ENCODE measurements around the gene OR2T27. TPM values are rescaled to one million over a fixed set of nuclear protein-coding genes. Genes with fewer than 3 reads are reported as not detected.

Gene OR2T27
- total RNA-seq, 4 donors from 2014 or later: not detected

DNA sequence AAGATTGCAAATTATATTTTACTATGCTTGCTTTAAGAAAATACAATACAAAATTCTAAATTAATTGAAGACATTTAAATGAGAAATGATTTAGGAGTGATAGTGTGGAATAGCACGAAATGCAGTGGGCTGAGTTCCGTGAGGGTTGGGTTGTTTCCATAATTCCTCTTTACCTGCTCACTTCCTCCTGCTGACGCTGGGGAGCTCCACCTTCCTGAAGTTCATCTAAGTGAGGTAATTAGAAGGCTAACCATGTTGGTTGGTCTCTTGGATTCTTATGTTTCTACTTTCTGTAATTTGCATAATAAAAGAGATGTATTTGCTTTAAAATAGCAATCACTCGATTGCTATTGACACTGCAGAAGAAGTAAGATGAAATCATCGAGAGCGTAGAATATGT, 42.6 kb upstream of the OR2T27 start:
- Histone ChIP-seq H3K4me3 (no peak overlapping the region), H3K4me1 (no peaks in the 10 kb centered on the region), H3K9me3 (no peaks in the 10 kb centered on the region), H3K27me3 (no peaks in the 10 kb centered on the region), H3K27ac (no peak overlapping the region), H3K36me3 (no peaks in the 10 kb centered on the region)
- 57 to 75% methylated on average over 6 of the region's 6 CpGs for WGBS, 2 donors
- no peak for DNase-seq
- no peak for TF ChIP-seq POLR2A (IDR thresholded peaks at IDR 0.05)
- no peak for TF ChIP-seq CTCF (IDR thresholded peaks at IDR 0.05)
- intact Hi-C loops (cut with DNase I): no loop called here

DNA sequence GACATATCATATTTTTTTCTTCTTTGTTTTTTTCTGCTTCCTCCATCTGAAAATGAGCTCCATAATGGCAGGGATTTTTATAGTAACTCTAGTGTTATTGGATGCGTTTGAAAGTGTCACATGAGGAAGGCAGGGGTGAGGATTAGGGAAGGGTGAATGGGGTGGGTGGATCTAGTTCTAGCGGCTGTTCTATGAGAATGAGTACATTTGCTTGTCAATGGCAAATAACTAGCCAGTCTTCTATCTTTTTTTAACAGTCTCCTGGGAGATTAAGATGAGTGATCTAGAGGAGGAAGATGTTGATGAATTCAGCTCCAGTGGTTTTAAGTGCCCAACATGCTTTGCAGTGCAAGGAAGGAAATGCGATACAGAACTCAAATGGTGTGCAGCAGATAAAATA, 41.4 kb upstream of the OR2T27 start:
- intact Hi-C loops (cut with DNase I): no loop called here
- H3K36me3 ChIP-seq: no peaks in the 10 kb centered on the region
- 79 to 86% methylated on average over 3 of the region's 3 CpGs for WGBS, 2 donors
- no peak overlapping the region for H3K27ac ChIP-seq
- no peaks in the 10 kb centered on the region for H3K27me3 ChIP-seq
- TF ChIP-seq CTCF (IDR thresholded peaks at IDR 0.05) (no peak), POLR2A (IDR thresholded peaks at IDR 0.05) (no peak)
- no peak overlapping the region for H3K4me3 ChIP-seq
- no peaks in the 10 kb centered on the region for H3K9me3 ChIP-seq
- no peaks in the 10 kb centered on the region for H3K4me1 ChIP-seq
- no peak for DNase-seq

- Histone ChIP-seq H3K4me1 (no peaks in the 10 kb centered on the region), H3K27ac (no peak overlapping the region), H3K9me3 (no peaks in the 10 kb centered on the region), H3K27me3 (no peaks in the 10 kb centered on the region), H3K4me3 (no peak overlapping the region), H3K36me3 (no peaks in the 10 kb centered on the region)
- no peak for DNase-seq
- intact Hi-C loops (cut with DNase I): no loop called here
- TF ChIP-seq POLR2A (IDR thresholded peaks at IDR 0.05): no peak
- TF ChIP-seq CTCF (IDR thresholded peaks at IDR 0.05): no peak
- 53 to 73% methylated on average over 3 of the region's 3 CpGs for WGBS, 2 donors
Measured at GRCh38 chr1:248696261-248696660, 40.9 kb upstream of the OR2T27 start.

DNA sequence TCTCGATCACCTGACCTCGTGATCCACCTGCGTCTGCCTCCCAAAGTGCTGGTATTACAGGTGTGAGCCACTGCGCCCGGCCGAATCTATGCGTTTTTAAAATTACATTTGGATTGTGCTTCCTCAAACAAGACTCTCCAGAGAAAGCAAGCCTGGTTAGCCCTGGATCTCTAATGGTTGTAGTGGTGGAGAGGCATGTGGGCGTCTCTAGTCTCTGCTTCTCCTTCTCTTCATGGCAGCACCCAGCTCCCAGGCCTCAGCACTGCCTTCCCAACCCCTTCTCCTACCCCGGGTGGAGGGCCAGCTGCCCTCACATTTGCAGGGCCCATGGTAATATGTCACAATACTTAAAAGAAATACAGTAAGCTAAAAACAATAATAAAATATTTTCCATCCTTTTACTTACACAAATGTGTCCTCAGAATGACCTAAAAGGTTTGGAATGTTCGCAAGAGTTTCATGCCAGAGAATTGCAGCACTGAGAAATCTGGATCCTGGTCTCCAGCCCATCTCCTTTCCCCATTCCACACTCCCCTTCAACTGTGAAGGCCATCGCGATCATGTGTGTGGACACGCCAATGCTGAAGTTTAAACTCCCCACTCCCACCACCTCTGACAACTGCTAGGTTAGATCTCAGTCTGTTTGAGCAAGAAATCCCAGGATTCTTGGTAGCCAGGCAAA, 40.3 kb upstream of the OR2T27 start:
- 80 to 81% methylated on average over 9 to 10 of the region's 13 CpGs for WGBS, 2 donors
- intact Hi-C loops (cut with DNase I): no loop called here
- TF ChIP-seq POLR2A (IDR thresholded peaks at IDR 0.05) (no peak), CTCF (IDR thresholded peaks at IDR 0.05) (no peak)
- H3K27me3 ChIP-seq: no peaks in the 10 kb centered on the region
- no peak for DNase-seq
- no peaks in the 10 kb centered on the region for H3K4me1 ChIP-seq
- H3K9me3 ChIP-seq: no peaks in the 10 kb centered on the region
- no peak overlapping the region for H3K27ac ChIP-seq
- H3K4me3 ChIP-seq: no peak overlapping the region
- H3K36me3 ChIP-seq: no peaks in the 10 kb centered on the region

DNA sequence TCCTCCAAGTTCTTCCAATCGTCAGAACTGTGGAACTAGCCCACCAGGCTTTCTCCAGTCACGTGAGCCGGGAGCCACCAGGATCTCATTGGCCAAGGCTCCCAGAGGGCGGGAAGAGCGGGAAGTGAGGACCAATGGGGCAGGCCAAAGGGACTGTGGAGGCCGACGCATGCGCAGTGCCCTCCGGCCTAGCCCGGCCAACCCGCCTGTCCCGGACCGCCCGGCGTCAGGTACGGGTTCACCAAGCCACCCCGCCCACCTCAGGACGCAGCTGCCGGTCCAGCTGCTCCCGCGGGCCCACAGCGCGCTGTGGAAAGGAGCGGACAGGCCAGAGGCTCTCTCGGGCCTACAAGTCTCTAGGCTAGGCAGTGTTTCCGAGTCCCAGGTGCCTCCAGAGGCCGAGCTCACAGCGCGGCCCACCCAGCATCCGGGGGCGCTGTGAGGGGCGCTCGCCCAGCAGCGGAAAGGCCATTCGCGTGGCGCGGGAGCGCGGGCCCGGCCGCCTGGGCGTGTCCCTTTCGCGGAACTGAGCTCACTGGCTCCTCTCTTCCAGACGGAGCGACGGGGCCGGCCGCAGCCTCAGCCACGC, 36.3 kb upstream of the OR2T27 start:
- Histone ChIP-seq H3K36me3 (no peaks in the 10 kb centered on the region), H3K27me3 (no peaks in the 10 kb centered on the region), H3K9me3 (no peaks in the 10 kb centered on the region), H3K4me3 (no peak overlapping the region), H3K27ac (no peak overlapping the region), H3K4me1 (no peaks in the 10 kb centered on the region)
- intact Hi-C loops (cut with DNase I): no loop called here
- TF ChIP-seq POLR2A (IDR thresholded peaks at IDR 0.05): no peak
- no peak for TF ChIP-seq CTCF (IDR thresholded peaks at IDR 0.05)
- WGBS, 2 donors: 67 to 93% methylated on average over 1 to 7 of the region's 51 CpGs
- DNase-seq: no peak
